Endothelial cell (in vitro differentiated cells): ENCODE results near the gene CHST12. TPM values are rescaled to one million over a fixed set of nuclear protein-coding genes. Genes with fewer than 3 reads are reported as not detected.
"Not testable (repeated sequence)": the region's sequence is repeated elsewhere in the genome, so short reads cannot be mapped to it uniquely, and the experiment has no call there.

Experiments
- DNase-seq: peaks from one replicate; pipeline ENCODE4 v3.0.0; 2021; ENCODE audit warnings: low spot score
- H3K27ac Mint-ChIP-seq: one replicate; pipeline ENCODE4 v1.8.0; 2021; ENCODE audit warnings: mixed read lengths, inconsistent platforms; ENCODE audit not compliant: unreplicated experiment
- H3K27me3 Mint-ChIP-seq: one replicate; pipeline ENCODE4 v1.8.0; 2021; ENCODE audit warnings: mild to moderate bottlenecking, moderate library complexity, mixed read lengths, inconsistent platforms; ENCODE audit not compliant: unreplicated experiment
- H3K36me3 Mint-ChIP-seq: one replicate; pipeline ENCODE4 v1.8.0; 2021; ENCODE audit warnings: mild to moderate bottlenecking, low read depth, mixed read lengths, inconsistent platforms; ENCODE audit not compliant: unreplicated experiment
- H3K4me1 Mint-ChIP-seq: one replicate; pipeline ENCODE4 v1.8.0; 2021; ENCODE audit warnings: mild to moderate bottlenecking, mixed read lengths, inconsistent platforms; ENCODE audit not compliant: unreplicated experiment
- H3K4me3 Mint-ChIP-seq: one replicate; pipeline ENCODE4 v1.8.0; 2021; ENCODE audit warnings: mild to moderate bottlenecking, mixed read lengths, inconsistent platforms; ENCODE audit not compliant: unreplicated experiment
- H3K9me3 Mint-ChIP-seq: one replicate; pipeline ENCODE4 v1.8.0; 2021; ENCODE audit warnings: mixed read lengths, inconsistent platforms; ENCODE audit not compliant: unreplicated experiment
- CTCF ChIP-seq: fragments of 200-600 bp; sonication (generic); IDR thresholded peaks from one replicate; pipeline ENCODE4 v1.5.0; 2021; ENCODE audit warnings: antibody characterized with exemption; ENCODE audit not compliant: unreplicated experiment
- total RNA-seq: library from RNA; stranded (reverse); fragmentation: NEBNext Ultra II Directional; extraction: Animal tissue kit (Norgen Biotek cat#: 25700); gene quantifications from one replicate; pipeline ENCODE4 v1.2.1, GENCODE V29; 2021; ENCODE audit not compliant: unreplicated experiment

Gene CHST12
- total RNA-seq, 1 donor from 2014 or later = 26.9 TPM

GRCh38 chr7:2386964-2387669, 16.3 kb upstream of the CHST12 start:
- H3K4me1 Mint-ChIP-seq = no peaks in the 10 kb centered on the region

GRCh38 chr7:2387897-2388636, 15.3 kb upstream of the CHST12 start:
- DNase-seq = no peak
- H3K36me3 Mint-ChIP-seq = peaks cover 4% of the 10 kb centered on the region
- no peak overlapping the region for H3K27ac Mint-ChIP-seq
- no peak for TF ChIP-seq CTCF
- peaks cover 2% of the 10 kb centered on the region for H3K27me3 Mint-ChIP-seq
- no peak overlapping the region for H3K4me3 Mint-ChIP-seq
- no peaks in the 10 kb centered on the region for H3K9me3 Mint-ChIP-seq
- peaks cover 2% of the 10 kb centered on the region for H3K4me1 Mint-ChIP-seq

More at GRCh38 chr7:2386964-2387669, 16.3 kb upstream of the CHST12 start:
- Mint-ChIP-seq H3K36me3 (peaks cover 4% of the 10 kb centered on the region), H3K4me3 (no peak overlapping the region), H3K27ac (no peak overlapping the region), H3K9me3 (no peaks in the 10 kb centered on the region), H3K27me3 (peaks cover 2% of the 10 kb centered on the region)
- TF ChIP-seq CTCF = no peak
- no peak for DNase-seq

GRCh38 chr7:2388637-2388954, 14.8 kb upstream of the CHST12 start:
- Mint-ChIP-seq H3K27ac (no peak overlapping the region), H3K9me3 (no peaks in the 10 kb centered on the region), H3K36me3 (peaks cover 4% of the 10 kb centered on the region), H3K27me3 (peaks cover 2% of the 10 kb centered on the region), H3K4me3 (no peak overlapping the region), H3K4me1 (peaks cover 2% of the 10 kb centered on the region)
- DNase-seq = no peak
- TF ChIP-seq CTCF = no peak

- H3K27me3 Mint-ChIP-seq, DNase-seq, H3K9me3 Mint-ChIP-seq, H3K27ac Mint-ChIP-seq, H3K4me1 Mint-ChIP-seq, H3K36me3 Mint-ChIP-seq, H3K4me3 Mint-ChIP-seq: not testable (repeated sequence)
These were observed 13.2 kb upstream of the CHST12 start for GRCh38 chr7:2390020-2390816.

GRCh38 chr7:2393706-2394105, 9.7 kb upstream of the CHST12 start:
- Mint-ChIP-seq H3K27me3 (peaks cover 3% of the 10 kb centered on the region), H3K4me1 (peaks cover 2% of the 10 kb centered on the region), H3K36me3 (no peaks in the 10 kb centered on the region), H3K4me3 (no peak overlapping the region), H3K27ac (no peak overlapping the region), H3K9me3 (no peaks in the 10 kb centered on the region)
- DNase-seq = no peak
- no peak for TF ChIP-seq CTCF
